K562 (cell line): ENCODE data around the gene PPFIA1. TPM values are rescaled to one million over a fixed set of nuclear protein-coding genes. Genes with fewer than 3 reads are reported as not detected.

Experiments used
- ATAC-seq: fragments of 200-7000 bp; cut with Tn5 transposase; 3 replicates; pipeline ENCODE4 v1.9.1; 2020; ENCODE audit warnings: moderate library complexity
- BruUV-seq: library from RNA; stranded (reverse); fragments of 400-500 nt; replicated peaks from 2 replicates; lab custom pipeline; 2021; lab: Mats Ljungman, UMichigan
- CTCF ChIA-PET: fragments of 300-600 bp; formaldehyde crosslinking; extraction: SDS; loops from one replicate; lab custom pipeline; 2021; ENCODE audit warnings: low intra/inter-chr PET ratio; lab: Yijun Ruan, JAX
- POLR2A ChIA-PET: fragments of 300-600, 350-650 bp; sonication (Branson Sonifier 250); formaldehyde crosslinking; extraction: SDS; loops from one replicate; lab custom pipeline; 2021; ENCODE audit warnings: antibody characterized with exemption, inconsistent platforms; lab: Yijun Ruan, JAX
- DNase-seq, 4 experiments: peaks; one replicate each; pipeline versions ENCODE4 v3.0.0 to v3.0.0-alpha.2; 2011 to 2018; ENCODE audit warnings: low spot score in 3 of 4, mixed read lengths in 3 of 4; ENCODE audit errors: extremely low read depth in 1 of 4
- FAIRE-seq: peaks from 2 replicates; lab custom pipeline; 2011; peaks lifted over from hg19 to GRCh38; lab: Jason Lieb, UNC
- H2AFZ ChIP-seq: 2 replicates; pipeline ENCODE4 v1.6.0; 2011; ENCODE audit warnings: low read depth, low read length, control low read depth, inconsistent platforms
- H3K27ac ChIP-seq: fragments of 200-600 bp; 3 replicates; pipeline ENCODE4 v1.8.0; 2011; ENCODE audit warnings: low read depth, mild to moderate bottlenecking, control low read depth, inconsistent platforms, low read length, moderate library complexity, mixed read lengths; ENCODE audit errors: extremely low read depth
- H3K27me3 ChIP-seq, 2 experiments: fragments of 300-600 bp in 1 of 2; 2 replicates in 1 of 2; 3 replicates in 1 of 2; pipeline versions ENCODE4 v1.6.0 to v1.8.0; 2011; ENCODE audit warnings: inconsistent platforms in 2 of 2, low read length in 2 of 2, mild to moderate bottlenecking in 1 of 2, mixed read lengths in 1 of 2, moderate library complexity in 1 of 2; ENCODE audit not compliant: control insufficient read depth in 2 of 2, insufficient read depth in 2 of 2
- H3K36me3 ChIP-seq: fragments of 300-600 bp; 3 replicates; pipeline ENCODE4 v1.8.0; 2011; ENCODE audit warnings: mild to moderate bottlenecking, low read length, inconsistent platforms; ENCODE audit not compliant: control insufficient read depth, insufficient read depth
- H3K4me1 ChIP-seq, 2 experiments: fragments of 200-600 bp in 1 of 2; replicated peaks in 1 of 2; 2 replicates in 1 of 2; 3 replicates in 1 of 2; pipeline versions ENCODE4 v1.5.1 to v1.8.0; 2011; ENCODE audit warnings: inconsistent platforms in 2 of 2, low read length in 2 of 2, mild to moderate bottlenecking in 1 of 2, mixed read lengths in 1 of 2, moderate library complexity in 1 of 2; ENCODE audit not compliant: control insufficient read depth in 2 of 2, insufficient read depth in 2 of 2
- H3K4me2 ChIP-seq: 2 replicates; pipeline ENCODE4 v1.6.1; 2011; ENCODE audit warnings: low read length, control low read depth, inconsistent platforms, mixed read lengths; ENCODE audit not compliant: insufficient read depth
- H3K4me3 ChIP-seq: fragments of 200-600 bp; sonication (generic), shearing (Covaris generic); 2 replicates; pipeline ENCODE4 v1.5.1; 2016; ENCODE audit warnings: control low read depth, inconsistent platforms
- H3K79me2 ChIP-seq: fragments of 200-600 bp; 3 replicates; pipeline ENCODE4 v1.8.0; 2011; ENCODE audit warnings: low read length, inconsistent platforms; ENCODE audit not compliant: control insufficient read depth, insufficient read depth
- H3K9ac ChIP-seq, 2 experiments: 2 replicates each; pipeline versions ENCODE4 v1.6.0 to v1.6.1; 2011; ENCODE audit warnings: low read depth in 2 of 2, low read length in 2 of 2, control low read depth in 1 of 2, inconsistent platforms in 1 of 2, mild to moderate bottlenecking in 1 of 2, mixed read lengths in 1 of 2; ENCODE audit not compliant: insufficient read depth in 1 of 2
- H3K9me1 ChIP-seq: one replicate; pipeline ENCODE4 v1.6.0; 2011; ENCODE audit warnings: inconsistent platforms, mild to moderate bottlenecking, low read length, moderate library complexity; ENCODE audit not compliant: control insufficient read depth, insufficient read depth
- H3K9me3 ChIP-seq: replicated peaks from 2 replicates; pipeline ENCODE4 v1.5.1; 2011; ENCODE audit warnings: low read depth, low read length, inconsistent platforms; ENCODE audit not compliant: control insufficient read depth, insufficient read depth
- H4K20me1 ChIP-seq: replicated peaks from 2 replicates; pipeline ENCODE4 v1.6.1; 2011; ENCODE audit warnings: low read length, inconsistent platforms, mixed read lengths; ENCODE audit not compliant: control insufficient read depth, insufficient read depth
- CEBPB ChIP-seq: fragments of 450-650 bp; IDR thresholded peaks from 2 replicates; pipeline ENCODE4 v1.6.1; 2016; ENCODE audit warnings: missing genetic modification characterization, missing compliant biosample characterization
- CREM ChIP-seq: IDR thresholded peaks from 2 replicates; pipeline ENCODE4 v1.6.1; 2014; ENCODE audit warnings: antibody characterized with exemption, low read depth
- DPF2 ChIP-seq: fragments of 450-650 bp; IDR thresholded peaks from 2 replicates; pipeline ENCODE4 v1.6.1; 2016
- KDM1A ChIP-seq, 2 experiments: fragments of 450-650 bp; IDR thresholded peaks; 2 replicates each; pipeline ENCODE4 v1.6.1; 2016; ENCODE audit warnings: mild to moderate bottlenecking in 2 of 2
- MCM2 ChIP-seq: fragments of 450-650 bp; IDR thresholded peaks from 2 replicates; pipeline ENCODE4 v1.6.1; 2017; ENCODE audit warnings: low read depth, mild to moderate bottlenecking
- SAFB ChIP-seq: fragments of 200-400 bp; formaldehyde crosslinking; IDR thresholded peaks from 2 replicates; pipeline ENCODE4 v1.6.1; 2017; ENCODE audit warnings: low read depth, low read length, borderline replicate concordance
- SMARCA5 ChIP-seq: fragments of 450-650 bp; IDR thresholded peaks from 2 replicates; pipeline ENCODE4 v1.6.1; 2016
- SMC3 ChIP-seq: conservative IDR thresholded peaks from 2 replicates; pipeline ENCODE4 v1.6.1; 2011; ENCODE audit warnings: low read depth, low read length, improper control_type of control experiment; ENCODE audit not compliant: insufficient read depth
- SNRNP70 ChIP-seq: fragments of 200-400 bp; formaldehyde crosslinking; optimal IDR thresholded peaks from 2 replicates; pipeline ENCODE3; 2017; ENCODE audit warnings: low read depth, low read length
- SPI1 ChIP-seq: IDR thresholded peaks from 2 replicates; pipeline ENCODE4 v1.6.1; 2011; ENCODE audit warnings: low read depth, low read length, control low read depth, borderline replicate concordance
- ZC3H8 ChIP-seq: fragments of 450-650 bp; IDR thresholded peaks from 2 replicates; pipeline ENCODE4 v1.6.1; 2017
- WGBS: fragments of 100-300 bp; shearing (Covaris generic); methylation state at CpG from one replicate; pipeline ENCODE4 v1.1.6; 2016; ENCODE audit warnings: low coverage, mixed read lengths; ENCODE audit not compliant: insufficient coverage; ENCODE audit errors: missing lambda C conversion rate; 5-methylcytosine and 5-hydroxymethylcytosine counted together
- in situ Hi-C: fragments of 300-500 bp; cut with MboI; formaldehyde crosslinking; loops from 4 replicates; pipeline ENCODE4 v1.15.0; 2018; ENCODE audit warnings: inconsistent platforms, mixed read lengths
- intact Hi-C: fragments of 100-400 bp; cut with micrococcal nuclease; formaldehyde crosslinking; loops from 2 replicates; pipeline ENCODE4 v1.14.2; 2022
- polyA plus RNA-seq, 8 experiments: library from polyadenylated mRNA; depleted of rRNA in 4 of 8; stranded (reverse) in 5 of 8; unstranded in 3 of 8; fragments of >200 nt; fragmentation: Nextera tagmentation in 2 of 8; fragmentation: Illumina TruSeq in 1 of 8; extraction: Ambion mirVana in 2 of 8; extraction: Trizol in 1 of 8; gene quantifications; 2 replicates each; pipeline versions ENCODE4 v1.2.1 to v1.2.3, GENCODE V29; 2011 to 2014; ENCODE audit warnings: inconsistent platforms in 1 of 8, missing spikeins in 1 of 8
- total RNA-seq, 7 experiments: library from RNA; depleted of rRNA in 6 of 7; stranded (reverse); fragments of >200 nt in 6 of 7; fragmentation: Illumina TruSeq in 2 of 7; extraction: Trizol in 2 of 7; gene quantifications; 2 replicates each; pipeline versions ENCODE4 v1.2.1 to v1.2.3, GENCODE V29; 2011 to 2021; ENCODE audit warnings: low replicate concordance in 1 of 7
- TF ChIP-seq, protein P1 (sequence below): fragments of 250-450 bp; sonication (Bioruptor Pico); IDR thresholded peaks from 2 replicates; pipeline ENCODE4 v1.8.0; 2022; ENCODE audit warnings: moderate library complexity, mild to moderate bottlenecking, inconsistent platforms
- TF ChIP-seq, protein P2 (sequence below): sonication (generic); formaldehyde crosslinking; IDR thresholded peaks from 2 replicates; pipeline ENCODE4 v1.5.0; 2020; ENCODE audit warnings: missing genetic modification reagents
- TF ChIP-seq, protein P3 (sequence below), 2 experiments: IDR thresholded peaks in 1 of 2; conservative IDR thresholded peaks in 1 of 2; 2 replicates each; pipeline ENCODE4 v1.6.1; 2016; ENCODE audit warnings: low read depth in 2 of 2, mild to moderate bottlenecking in 1 of 2, missing compliant biosample characterization in 1 of 2, missing genetic modification characterization in 1 of 2, moderate library complexity in 1 of 2

Gene PPFIA1
- total and polyA plus RNA-seq, 9 of the 15 experiments (the other 6 are each of a cell fraction or from before 2014, with no cell fraction given), result 9.9 to 41.5 (median 28.5) TPM

DNA sequence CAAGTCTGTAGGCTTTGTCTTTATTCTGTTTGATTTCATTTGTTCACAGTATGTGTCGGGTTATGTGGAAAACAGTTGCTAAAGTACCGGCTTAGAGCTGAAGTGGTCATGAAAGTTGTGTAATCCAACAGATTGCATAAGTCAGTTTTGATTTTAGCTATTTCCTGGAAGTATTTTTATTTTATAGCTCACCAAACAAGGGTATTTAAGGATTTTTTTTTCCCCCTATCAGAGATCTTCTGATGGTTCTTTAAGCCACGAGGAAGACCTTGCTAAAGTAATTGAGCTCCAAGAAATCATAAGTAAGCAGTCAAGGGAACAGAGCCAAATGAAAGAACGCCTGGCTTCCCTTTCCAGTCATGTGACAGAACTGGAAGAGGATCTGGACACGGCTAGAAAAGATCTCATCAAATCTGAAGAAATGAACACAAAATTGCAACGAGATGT, 55.9 kb downstream of the PPFIA1 start:
- no peak overlapping the region for H3K4me2 ChIP-seq
- H3K36me3 ChIP-seq, result peaks cover 74% of the 10 kb centered on the region
- ATAC-seq (no peak), DNase-seq (no peak), FAIRE-seq (no peak)
- ChIA-PET CTCF (no interaction called here), POLR2A (interaction anchor here (0.9 to 1.4 kb wide), 2 partner anchors 13 to 34 kb away, joined by 3 to 5 read pairs; no protein-coding TSS in a partner anchor)
- no peak overlapping the region for H2AFZ ChIP-seq
- H4K20me1 ChIP-seq, result no peaks in the 10 kb centered on the region
- intact Hi-C loops, result no loop called here
- H3K4me1 ChIP-seq, result no peaks in the 10 kb centered on the region
- in situ Hi-C loops, result no loop called here
- TF ChIP-seq CEBPB (tag) (peak; percentile 32; the same call in 1 of the 2 replicates), SMARCA5 (no peak)
- TF ChIP-seq, protein P1, sequence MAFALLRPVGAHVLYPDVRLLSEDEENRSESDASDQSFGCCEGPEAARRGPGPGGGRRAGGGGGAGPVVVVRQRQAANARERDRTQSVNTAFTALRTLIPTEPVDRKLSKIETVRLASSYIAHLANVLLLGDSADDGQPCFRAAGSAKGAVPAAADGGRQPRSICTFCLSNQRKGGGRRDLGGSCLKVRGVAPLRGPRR (CRISPR knock-in tag), result no peak
- no peaks in the 10 kb centered on the region for H3K9me3 ChIP-seq
- no peaks in the 10 kb centered on the region for H3K9me1 ChIP-seq
- WGBS, result 91% methylated on average over 6 of the region's 6 CpGs
- no peaks in the 10 kb centered on the region for H3K27me3 ChIP-seq
- no TSS peak for BruUV-seq
- H3K9ac ChIP-seq, result no peak overlapping the region
- no peaks in the 10 kb centered on the region for H3K79me2 ChIP-seq
- no peak overlapping the region for H3K4me3 ChIP-seq
- H3K27ac ChIP-seq, result no peak overlapping the region

DNA sequence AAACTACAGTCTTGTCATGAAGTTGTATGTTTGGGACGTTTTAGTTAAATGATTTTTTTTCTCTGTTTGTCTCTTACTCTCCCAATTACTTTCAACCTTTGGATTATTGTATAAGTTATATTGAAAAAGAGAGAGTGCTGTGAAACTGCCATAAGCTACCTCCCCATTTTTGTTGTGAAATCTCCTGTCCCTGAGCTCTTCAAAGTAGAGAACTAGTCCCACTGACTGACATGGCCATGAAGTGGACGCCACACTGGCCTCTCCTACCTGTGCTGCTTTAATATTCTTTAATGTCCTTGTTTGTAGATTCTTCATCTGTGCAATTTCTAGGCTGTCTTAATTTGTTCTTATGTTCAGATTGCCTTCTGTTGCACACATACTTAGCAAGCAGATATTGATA, 56.3 kb downstream of the PPFIA1 start:
- H3K36me3 ChIP-seq, result peaks cover 76% of the 10 kb centered on the region
- FAIRE-seq, result no peak
- POLR2A ChIA-PET, result interaction anchor here (0.9 to 1.4 kb wide), 2 partner anchors 14 to 34 kb away, joined by 3 to 5 read pairs; no protein-coding TSS in a partner anchor
- TF ChIP-seq, protein P2, sequence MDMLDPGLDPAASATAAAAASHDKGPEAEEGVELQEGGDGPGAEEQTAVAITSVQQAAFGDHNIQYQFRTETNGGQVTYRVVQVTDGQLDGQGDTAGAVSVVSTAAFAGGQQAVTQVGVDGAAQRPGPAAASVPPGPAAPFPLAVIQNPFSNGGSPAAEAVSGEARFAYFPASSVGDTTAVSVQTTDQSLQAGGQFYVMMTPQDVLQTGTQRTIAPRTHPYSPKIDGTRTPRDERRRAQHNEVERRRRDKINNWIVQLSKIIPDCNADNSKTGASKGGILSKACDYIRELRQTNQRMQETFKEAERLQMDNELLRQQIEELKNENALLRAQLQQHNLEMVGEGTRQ (CRISPR knock-in tag), result no peak
- no peak for TF ChIP-seq SAFB
- TF ChIP-seq CREM, result no peak
- TF ChIP-seq KDM1A (IDR thresholded peaks at IDR 0.05), result no peak
- no peak for TF ChIP-seq SPI1
- TF ChIP-seq ZC3H8, result no peak
- no peak for TF ChIP-seq DPF2
- TF ChIP-seq SNRNP70, result no peak
- no peak for TF ChIP-seq SMC3
- TF ChIP-seq, protein P3, sequence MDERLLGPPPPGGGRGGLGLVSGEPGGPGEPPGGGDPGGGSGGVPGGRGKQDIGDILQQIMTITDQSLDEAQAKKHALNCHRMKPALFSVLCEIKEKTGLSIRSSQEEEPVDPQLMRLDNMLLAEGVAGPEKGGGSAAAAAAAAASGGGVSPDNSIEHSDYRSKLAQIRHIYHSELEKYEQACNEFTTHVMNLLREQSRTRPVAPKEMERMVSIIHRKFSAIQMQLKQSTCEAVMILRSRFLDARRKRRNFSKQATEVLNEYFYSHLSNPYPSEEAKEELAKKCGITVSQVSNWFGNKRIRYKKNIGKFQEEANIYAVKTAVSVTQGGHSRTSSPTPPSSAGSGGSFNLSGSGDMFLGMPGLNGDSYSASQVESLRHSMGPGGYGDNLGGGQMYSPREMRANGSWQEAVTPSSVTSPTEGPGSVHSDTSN (CRISPR knock-in tag; IDR thresholded peaks at IDR 0.05; ENCODE audit: low read depth), result no peak
- TF ChIP-seq, protein P3 (tag; conservative IDR thresholded peaks at IDR 0.05; ENCODE audit: low read depth), result no peak
- no peak for TF ChIP-seq MCM2

More for the DNA sequence above, 56.3 kb downstream of the PPFIA1 start:
- ATAC-seq (no peak), DNase-seq (no peak)
- Histone ChIP-seq H3K9ac (no peak overlapping the region), H3K4me1 (no peaks in the 10 kb centered on the region), H4K20me1 (no peaks in the 10 kb centered on the region), H3K9me1 (no peaks in the 10 kb centered on the region), H3K79me2 (no peaks in the 10 kb centered on the region), H3K27me3 (no peaks in the 10 kb centered on the region), H3K4me2 (no peak overlapping the region), H2AFZ (no peak overlapping the region), H3K9me3 (no peaks in the 10 kb centered on the region), H3K27ac (no peak overlapping the region), H3K4me3 (no peak overlapping the region)
- intact Hi-C loops, result no loop called here
- 71% methylated on average over 2 of the region's 2 CpGs for WGBS
- no TSS peak for BruUV-seq
- CTCF ChIA-PET, result no interaction called here
- in situ Hi-C loops, result no loop called here
